Measurements from ENCODE around the gene JMJD6. TPM values are rescaled to one million over a fixed set of nuclear protein-coding genes. Genes with fewer than 3 reads are reported as not detected.

JMJD6 gene
- total RNA-seq, 1 experiment from 2014 or later: 47.6 TPM

- no peak for TF ChIP-seq CBX3 (IDR thresholded peaks at IDR 0.05; ENCODE audit: low read depth)
- peak; percentile 98 for TF ChIP-seq YY1 (IDR thresholded peaks at IDR 0.05; ENCODE audit: extremely low read depth, insufficient replicate concordance, low read depth, low read length)
- no peak for TF ChIP-seq ZNF274 (IDR thresholded peaks at IDR 0.05; ENCODE audit: low read depth, low read length)
- peak; percentile 17; the same call in 1 of the 2 replicates for TF ChIP-seq MAX (IDR thresholded peaks at IDR 0.05)
- peak; percentile 39 for TF ChIP-seq POLR2A (IDR thresholded peaks at IDR 0.05; ENCODE audit: borderline replicate concordance, extremely low read depth, insufficient read depth, insufficient read length)
Observed at GRCh38 chr17:76726231-76726775, at the start of gene JMJD6 (continued).

- Histone ChIP-seq H3K36me3 (ENCODE audit: control insufficient read depth in 1 of 2, insufficient read depth in 2 of 2, low read length in 2 of 2) (0 out of 4 replicates have a peak, but pooled peaks cover 0 to 4% of the 10 kb centered on the region in 2 experiments), H4K20me1 (ENCODE audit: insufficient read depth) (no peaks in the 10 kb centered on the region), H2AFZ (ENCODE audit: low read depth, low read length, poor library complexity, severe bottlenecking) (no peak overlapping the region), H3K27me3 (ENCODE audit: insufficient read depth, low read length) (no peaks in the 10 kb centered on the region), H3K27ac (ENCODE audit: low read depth, low read length) (no peak overlapping the region), H3K9ac (ENCODE audit: low read length) (no peak overlapping the region), H3K4me1 (ENCODE audit: control insufficient read depth in 1 of 2, insufficient read depth in 2 of 2, low read length in 2 of 2) (peaks cover 24 to 32% of the 10 kb centered on the region in 2 experiments), H3K9me2 (ENCODE audit: insufficient read depth) (no peaks in the 10 kb centered on the region), H3K79me2 (ENCODE audit: insufficient read depth, low read length) (no peaks in the 10 kb centered on the region), H3K4me3 (replicated peaks in 1 of 2; ENCODE audit: low read depth in 1 of 2, low read length in 2 of 2) (no peak overlapping the region), H3K9me3 (ENCODE audit: control insufficient read depth in 1 of 2, insufficient read depth in 1 of 2, low read depth in 1 of 2, low read length in 2 of 2) (no peaks in the 10 kb centered on the region), H3K4me2 (ENCODE audit: low read length) (no peak overlapping the region)
- POLR2A ChIA-PET: no interaction called here
- TF ChIP-seq SRF (IDR thresholded peaks at IDR 0.05; ENCODE audit: low read depth): no peak
- RAD21 ChIA-PET (ENCODE audit: low non-redundant PET in 1 of 2, low total read pairs in 2 of 2, uncharacterized antibody in 2 of 2, unreplicated experiment in 2 of 2): no interaction called here
- ATAC-seq (no peak), DNase-seq (ENCODE audit: low read depth, low spot score) (no peak)
- intact Hi-C loops (cut with micrococcal nuclease): no loop called here
- CTCF ChIA-PET: no interaction called here
- BruUV-seq (replicated peaks): no TSS peak
Observed at GRCh38 chr17:76775021-76775600, 48.7 kb upstream of the JMJD6 start.
